Pons (tissue), 1 donor: Measurements from ENCODE around the gene C1QL1.
"Not testable (repeated sequence)": the region's sequence is repeated elsewhere in the genome, so short reads cannot be mapped to it uniquely, and the experiment has no call there.

Experiments
- DNase-seq: peaks from one replicate; pipeline ENCODE4 v3.0.0-alpha.2; 2016; ENCODE audit warnings: low spot score

The C1QL1 gene

DNA sequence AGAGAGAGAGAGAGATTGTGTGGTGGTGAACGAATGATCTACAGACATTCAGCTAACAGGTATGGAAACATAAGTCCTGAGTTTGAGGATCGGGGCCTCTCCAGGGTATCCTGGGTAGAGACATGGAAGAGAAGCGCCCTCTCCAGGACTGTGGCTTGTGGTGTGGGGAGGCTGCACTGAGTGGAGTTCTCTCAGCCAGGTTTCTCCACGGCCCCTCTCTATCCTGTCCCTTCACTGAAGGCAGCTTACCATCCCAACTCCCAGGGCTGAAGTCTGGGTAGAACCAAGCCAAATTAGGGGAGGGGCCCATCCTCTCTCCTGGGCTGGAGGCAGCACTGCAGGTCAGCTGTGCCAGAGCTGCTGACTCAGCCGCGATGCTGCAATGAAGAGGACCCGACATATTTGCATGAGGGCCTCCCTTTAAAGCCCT is 6.2 kb downstream of the C1QL1 start:
- DNase-seq, result no peak

DNA sequence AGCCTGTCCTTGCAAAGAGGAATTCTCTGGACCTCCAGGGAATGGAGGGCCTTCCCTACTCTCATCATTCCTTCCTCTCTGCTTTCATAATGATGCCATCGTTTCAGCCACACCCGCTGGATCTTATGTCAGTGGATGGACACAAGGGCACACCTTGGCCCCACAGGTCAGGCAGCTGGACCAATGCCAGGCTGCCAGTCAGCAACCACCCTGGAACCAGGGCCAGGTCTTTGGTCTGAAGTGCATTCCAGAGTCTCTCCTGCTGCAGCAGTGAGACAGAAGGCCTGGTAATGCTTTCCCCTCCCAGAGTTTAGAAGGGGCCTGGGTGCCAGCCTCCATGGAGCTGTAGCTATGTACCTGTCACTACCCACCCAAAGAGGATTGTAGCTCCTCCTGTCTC is 7.4 kb downstream of the C1QL1 start:
- DNase-seq, result no peak

DNA sequence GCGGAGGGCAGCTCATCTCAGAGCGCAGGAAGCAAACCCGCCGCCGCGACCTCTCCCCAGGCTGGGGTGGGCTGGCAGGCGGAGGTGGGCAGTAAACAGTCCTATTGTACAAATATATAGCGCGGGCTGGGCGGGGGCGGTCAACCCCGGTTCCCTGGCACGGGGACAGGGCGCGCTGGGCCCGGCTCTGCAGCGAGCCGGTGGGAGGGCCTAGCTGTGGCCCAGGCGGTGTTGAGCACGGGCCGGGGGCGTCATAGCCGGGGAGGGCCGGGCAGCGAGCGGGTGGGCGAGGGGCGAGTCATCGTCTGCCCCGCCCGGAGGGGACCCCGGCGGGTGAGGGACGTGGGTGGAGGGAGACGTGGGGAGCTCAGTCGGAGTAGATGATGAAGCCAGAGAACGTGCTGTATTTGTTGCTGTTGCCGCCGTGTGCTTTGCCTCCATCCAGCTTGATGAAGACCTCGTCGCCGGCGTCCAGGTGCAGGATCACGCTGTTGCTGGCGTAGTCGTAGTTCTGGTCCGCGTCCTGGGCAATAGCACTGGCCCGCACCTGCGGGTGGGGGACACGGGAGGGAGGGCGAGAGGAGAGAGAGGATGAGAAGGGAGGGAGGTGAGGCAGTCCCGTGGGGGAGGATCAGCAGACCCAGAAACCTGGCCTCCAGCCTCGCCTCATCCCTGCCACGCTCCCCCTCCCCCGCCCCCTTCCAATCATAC is 8.1 kb downstream of the C1QL1 start:
- no peak for DNase-seq

DNA sequence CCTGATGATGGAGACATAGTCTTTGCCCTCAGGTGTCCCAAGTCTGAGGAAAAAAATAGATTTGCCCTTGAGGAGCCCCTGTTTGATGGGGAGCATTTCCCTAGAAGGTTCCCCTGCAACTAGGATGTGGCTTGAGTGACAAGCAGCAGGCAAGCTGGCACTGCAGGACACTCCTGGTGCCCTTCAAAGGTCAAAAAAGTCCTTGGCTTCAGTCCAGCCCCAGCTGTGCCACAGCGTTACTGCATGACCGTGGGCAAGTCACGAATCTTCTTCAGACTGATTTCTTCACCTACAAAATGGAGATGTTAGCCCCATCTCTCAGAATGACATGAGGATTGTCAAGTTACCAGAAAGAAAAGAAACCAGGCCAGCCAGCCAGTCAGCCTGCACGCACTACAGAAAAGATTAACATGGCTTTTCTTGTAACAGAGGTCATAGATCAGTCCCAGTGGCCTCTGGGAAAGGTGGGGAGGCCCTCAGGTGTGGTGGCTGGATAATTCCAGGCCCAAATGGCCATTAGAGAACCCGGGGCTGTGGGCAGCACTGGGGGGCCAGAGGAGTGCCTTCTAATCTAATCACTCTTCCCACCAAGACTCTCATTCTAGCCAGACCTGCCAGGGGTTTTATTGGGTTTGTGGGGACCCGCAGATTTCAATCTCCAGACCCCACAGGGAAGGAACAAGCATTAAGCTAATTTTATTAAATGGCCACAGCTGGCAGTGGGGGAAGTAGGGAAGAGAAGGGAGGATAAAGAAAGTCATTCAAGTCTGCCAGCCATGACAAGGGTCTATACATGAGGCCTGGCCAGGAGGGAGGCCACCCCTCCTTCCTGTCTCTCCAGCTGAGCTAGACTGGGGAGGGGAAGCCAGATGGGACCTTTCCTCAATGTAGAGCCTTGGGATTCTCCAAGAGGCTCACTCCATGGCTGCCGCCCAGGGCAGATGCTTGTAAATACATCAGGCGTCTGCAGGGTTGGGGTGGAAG is 10.8 kb downstream of the C1QL1 start:
- peak; percentile 73 for DNase-seq

DNA sequence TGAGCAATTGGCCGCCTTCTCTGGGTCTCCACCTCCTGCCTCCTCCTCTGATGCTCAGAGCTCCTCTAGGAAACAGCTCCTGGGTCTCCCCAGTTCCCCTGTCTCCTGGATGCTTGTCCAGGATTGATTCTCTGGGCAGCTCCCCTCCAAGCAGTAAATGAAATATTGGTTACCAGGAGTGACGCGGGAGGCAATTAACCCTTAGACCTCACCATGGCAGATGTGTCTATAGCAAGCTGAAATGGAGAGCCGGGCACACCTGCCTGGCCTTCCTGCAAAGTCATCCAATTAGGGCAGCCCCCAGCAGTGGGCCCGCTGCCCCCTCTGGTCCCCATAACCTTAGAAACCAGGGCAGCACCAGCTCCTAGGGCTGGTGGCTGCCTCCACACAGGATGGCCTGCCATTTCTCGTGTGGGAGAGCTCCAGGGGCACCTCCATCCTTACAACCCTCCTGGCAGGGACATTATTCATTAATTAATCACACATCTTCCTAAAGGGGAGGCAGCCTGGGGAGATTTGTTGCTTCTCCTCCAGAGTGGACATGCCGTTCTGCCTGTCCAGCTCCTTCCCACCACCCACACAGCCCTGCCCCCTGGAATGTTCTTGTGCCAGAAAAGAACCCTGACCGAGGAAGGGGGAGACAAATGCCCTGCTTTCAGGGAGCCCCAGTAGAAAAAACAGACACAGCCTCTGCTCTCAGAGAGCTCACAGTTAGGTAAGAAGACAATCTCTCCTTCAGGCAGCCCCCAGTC is 12.3 kb downstream of the C1QL1 start:
- no peak for DNase-seq

DNA sequence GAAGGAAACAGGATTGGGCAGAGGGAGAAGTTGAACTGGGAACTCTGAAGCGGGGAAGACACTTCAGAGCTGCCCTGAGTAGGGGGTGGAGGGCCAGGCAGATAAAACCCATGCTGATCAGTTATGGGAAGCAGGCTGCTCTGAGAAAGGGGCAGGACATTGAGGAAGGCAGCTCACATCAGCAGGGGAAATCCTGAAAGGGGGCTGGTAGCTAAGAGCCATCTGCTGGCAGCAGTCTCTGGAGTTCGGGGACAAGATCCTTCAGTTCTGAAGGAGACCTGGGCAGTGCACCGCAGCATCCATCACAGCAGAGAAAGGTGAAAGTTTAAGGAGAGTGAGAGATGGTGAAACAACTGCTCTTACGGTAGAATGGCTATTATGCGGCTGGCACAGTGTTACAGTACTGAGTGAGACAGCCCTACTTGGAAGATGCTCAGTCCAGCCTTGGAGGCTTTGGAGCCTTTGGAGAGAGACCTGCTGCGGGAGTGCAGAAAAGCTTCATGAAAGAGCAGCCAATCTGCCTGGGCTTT is 15.1 kb downstream of the C1QL1 start:
- no peak for DNase-seq

DNA sequence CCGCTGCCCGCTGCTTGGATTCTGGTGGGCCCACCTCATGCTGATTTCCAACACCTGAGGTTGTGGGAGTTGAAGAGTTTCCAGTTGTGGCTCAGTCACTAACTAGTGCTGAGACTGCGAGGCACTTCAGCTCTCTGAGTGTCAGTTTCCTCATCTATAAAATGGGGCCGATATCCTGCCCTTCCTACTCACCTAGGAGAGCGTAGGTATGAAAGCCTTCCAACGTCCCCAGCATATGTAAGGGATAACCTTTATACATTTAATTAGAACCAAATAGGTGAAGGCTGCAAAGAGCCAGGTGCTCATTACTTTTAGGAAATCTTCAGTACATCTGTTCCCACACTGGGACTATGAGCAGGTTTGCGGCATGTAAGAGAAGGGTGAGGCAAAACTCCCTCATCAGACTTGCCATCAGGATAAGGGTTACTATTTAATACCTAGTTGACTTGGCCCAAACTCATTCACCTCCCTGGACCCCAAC is 19.7 kb downstream of the C1QL1 start:
- no peak for DNase-seq

DNA sequence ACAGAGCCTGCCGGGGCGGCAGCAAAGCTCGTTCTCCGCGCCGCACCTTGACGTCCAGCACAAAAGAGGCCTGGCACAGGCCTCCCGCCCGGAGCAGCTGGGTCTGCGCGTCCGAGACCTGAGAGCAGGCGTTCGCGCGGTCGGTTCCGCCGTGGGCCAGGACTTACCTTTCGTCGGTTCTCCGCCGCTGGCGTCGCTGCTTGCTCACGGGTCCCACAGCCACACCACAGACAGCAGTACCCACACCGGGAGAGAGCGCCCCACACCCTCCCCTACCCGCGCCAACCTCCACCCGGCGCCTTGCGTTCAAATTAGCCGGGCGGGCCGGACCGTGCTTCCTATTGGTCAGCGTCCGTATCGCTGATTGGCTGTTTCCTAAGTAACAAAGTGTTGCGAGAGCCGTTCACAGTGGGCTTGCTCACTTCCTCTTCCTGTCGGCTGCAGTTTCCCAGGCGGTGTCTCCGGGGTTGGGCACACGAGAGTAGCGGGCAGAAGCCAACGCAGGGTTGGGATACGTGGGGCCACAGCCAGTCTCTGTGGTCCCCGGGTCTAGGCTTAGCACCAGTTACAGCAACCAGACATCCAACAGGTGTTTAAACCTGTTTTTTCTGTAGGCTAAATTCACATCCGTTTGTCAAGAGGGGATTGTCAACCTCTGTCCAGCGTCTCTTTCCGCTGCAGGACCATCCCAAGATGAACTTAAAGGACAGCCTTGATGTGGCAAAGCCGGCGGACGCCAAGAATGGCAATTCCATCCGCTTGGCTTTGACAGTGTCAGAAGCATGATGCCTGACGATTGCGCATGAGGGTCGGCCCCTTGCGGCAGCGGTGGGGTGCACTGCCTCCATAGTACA is 20.4 kb downstream of the C1QL1 start, which contains the start of gene KIF18B:
KIF18B (minus strand) TSS at position 313 of the 854 bp plus-strand sequence. CDS start 11,429 bp downstream, outside the sequence.
- DNase-seq, result peak; percentile 89

DNA sequence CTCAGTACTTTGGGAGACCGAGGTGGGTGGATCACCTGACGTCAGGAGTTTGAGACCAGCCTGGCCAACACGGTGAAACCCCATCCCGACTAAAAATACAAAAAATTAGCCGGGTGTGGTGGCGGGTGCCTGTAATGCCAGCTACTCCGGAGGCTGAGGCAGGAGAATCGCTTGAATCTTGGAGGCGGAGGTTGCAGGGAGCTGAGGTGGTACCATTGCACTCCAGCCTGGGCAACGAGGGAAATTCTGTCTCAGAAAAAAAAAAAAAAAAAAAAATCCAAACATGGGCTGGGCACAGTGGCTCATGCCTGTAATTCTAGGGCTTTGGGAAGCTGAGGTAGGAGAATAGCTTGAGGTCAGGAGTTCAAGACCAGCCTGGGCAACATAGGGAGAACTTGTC is 22.5 kb downstream of the C1QL1 start:
- DNase-seq, result not testable (repeated sequence)

DNA sequence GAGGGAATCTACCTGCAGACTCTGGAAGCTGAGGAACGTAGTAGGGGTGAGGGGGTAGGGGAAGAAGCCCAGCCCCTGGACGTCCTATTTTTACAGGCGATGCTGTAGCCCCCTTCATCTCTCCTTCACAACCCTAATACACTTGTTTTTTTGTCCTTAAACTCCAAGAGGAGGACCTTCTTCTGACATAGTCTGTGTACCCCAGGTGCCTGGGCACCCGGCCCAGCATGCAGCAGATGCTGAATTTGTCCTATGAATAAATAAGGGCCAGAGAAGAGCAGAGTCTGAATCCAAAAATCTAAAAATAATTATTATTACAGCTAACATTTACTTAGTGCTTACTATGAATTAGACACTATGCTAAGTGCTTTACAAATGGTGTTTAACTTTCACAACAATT is 25.6 kb downstream of the C1QL1 start:
- no peak for DNase-seq

DNA sequence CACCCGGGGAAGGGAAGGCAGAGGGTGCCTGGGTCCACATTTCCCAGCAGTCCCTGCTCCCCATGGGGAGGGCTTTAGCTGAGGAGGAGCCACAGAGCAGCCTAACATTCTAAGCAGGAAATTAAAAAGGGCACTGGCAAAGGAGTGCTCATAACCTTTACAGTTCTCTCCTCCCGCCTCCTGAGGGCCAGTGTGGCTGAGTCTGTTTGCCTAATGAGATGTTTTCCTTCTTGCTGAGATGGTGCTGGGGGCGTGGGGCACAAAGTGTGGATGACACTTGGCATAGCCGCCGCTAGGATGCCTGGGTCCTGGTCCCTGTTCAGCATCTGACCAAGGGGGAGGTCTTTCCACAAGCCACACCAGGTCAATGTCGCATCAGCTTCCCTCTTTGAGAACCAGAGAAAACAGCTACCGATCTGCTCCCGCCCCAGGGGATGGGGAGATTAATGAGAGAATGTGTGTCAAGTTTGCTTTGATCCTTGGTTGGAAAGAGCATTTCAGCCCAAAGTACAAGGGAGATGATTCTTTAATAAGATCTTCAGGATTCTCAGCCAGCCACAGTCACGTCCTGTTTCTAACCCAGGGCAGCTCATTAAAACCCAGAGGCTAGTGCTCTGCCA is 26.3 kb downstream of the C1QL1 start:
- no peak for DNase-seq

DNA sequence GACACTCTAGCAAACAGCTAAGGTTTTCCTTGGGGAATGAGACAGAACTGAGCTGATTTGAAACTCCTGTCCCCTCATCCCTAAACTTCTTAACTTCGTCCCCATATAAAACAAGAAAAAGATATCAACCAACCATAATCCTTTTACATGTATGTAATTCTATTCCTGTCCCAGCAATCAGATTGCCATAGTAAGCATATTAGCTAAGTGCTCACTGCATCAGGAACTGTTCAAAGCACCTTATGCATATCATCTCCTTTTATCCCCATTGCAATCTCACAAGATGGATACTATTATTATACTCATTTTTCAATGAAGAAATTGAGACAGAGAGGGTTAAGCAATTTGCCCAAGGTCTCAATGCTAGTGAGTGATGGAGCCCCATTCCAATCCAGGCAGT is 27.3 kb downstream of the C1QL1 start:
- DNase-seq, result no peak

DNA sequence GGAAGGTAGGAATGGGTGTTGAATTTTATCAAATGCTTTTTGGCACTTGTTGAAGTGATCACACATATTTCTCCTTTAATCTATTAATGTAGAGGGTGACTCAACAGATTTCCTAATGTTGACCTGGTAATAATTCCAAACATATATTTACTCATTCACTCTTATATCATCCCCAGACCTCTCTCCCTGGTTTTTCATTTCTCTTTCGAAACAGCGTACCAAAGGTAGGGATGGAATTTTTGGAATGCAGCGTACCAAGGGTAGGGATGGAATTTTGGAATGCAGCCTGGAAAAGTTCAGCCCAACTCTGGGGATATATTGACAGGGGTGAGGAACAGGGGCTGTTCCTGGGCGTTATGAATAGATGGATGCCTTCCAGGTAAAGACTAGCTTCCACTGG is 27.8 kb downstream of the C1QL1 start:
- DNase-seq, result no peak

DNA sequence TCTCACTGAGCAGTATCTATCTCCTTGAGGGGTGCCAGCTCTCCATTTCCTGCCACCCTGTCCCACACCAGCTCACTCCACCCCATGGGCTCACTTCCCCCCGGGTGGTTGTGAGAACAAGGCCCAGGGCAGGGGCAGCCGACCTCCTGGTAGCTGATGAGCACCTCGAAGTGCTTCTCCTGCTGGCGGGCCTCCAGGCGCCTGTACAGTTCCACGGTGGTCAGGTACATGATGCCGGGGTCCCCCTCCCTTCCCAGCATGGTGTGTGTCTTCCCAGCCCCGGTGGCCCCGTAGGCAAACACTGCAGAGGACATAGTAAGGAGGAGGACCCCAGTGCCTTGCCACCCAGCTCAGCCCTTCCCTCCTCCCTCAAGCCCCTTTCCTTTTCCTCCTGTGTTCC is 33.0 kb downstream of the C1QL1 start:
- DNase-seq, result no peak

DNA sequence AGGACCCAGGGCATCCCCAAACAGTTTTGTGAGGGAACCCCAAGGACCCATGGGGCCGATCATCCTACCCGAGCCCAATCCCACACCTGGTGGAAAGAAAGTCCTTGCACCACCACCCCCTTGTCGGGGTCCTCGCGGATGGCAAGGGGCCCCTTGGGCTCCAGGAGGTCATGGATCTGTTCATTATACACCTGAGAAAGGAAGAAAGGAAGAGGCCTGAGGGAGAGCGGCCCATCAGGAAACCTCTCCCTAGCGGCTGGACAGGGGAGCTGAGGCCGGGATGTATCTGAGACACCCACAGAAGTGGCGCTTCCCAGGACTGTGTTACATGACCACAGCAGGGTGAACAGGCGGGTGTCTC is 33.4 kb downstream of the C1QL1 start:
- no peak for DNase-seq

DNA sequence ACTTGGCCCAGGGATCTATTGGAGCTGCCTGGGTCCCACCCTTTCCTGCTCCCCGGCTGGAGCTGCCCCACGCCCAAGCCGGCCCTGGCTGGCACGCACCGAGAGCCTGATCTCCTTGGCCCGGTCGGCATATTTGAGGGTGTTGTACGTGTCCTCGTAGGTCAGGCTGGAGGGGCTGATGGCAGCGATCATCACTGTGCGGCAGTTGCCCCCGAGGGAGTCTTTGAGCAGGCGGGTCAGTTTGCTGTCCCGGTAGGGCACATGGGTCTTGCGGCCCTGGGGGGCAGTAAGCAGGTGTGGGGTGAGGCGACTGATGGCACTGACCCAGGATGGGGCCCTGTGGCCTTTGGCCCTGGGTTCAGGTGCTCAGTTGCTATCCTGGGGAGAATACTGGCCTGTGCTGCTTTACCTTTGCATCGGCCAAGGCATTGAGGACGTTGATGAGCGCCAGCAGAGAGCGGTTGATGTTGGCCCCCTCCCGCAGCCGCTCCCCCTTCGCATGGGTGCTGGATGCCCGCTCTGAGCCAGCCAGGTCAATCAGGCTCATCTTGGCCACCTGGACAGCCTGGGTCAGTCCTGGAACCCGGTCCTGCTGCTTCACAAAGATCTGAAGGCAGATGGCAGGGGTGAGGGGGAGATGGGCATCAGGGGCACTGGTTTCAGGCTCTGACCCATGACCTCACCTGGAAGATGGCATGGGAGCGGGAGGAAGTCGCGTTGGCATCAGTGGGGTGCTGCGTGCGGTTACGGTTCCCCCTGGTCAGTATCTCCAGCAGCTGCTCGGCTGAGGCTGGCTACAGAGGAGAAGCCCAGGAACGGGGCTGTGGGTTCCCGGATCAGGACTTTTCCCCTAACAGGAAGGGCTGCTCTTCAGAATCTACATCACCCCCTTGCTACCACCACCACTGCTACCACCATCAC is 34.0 kb downstream of the C1QL1 start:
- no peak for DNase-seq

DNA sequence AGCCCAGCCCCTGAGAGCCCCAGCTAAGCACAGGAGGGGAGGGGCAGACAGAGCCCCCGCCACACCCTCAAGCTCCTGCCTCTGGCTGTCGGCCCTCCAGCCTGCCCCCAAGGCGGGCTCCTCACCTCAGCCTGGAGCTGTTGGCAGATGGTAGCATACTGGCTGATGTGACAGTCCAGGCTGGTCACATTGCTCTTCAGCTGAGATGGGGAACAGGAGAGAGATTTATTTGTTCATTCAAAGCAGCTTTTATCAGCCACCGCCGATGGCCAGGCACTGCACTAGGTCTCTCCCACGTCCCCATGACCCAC is 35.4 kb downstream of the C1QL1 start:
- DNase-seq, result no peak

DNA sequence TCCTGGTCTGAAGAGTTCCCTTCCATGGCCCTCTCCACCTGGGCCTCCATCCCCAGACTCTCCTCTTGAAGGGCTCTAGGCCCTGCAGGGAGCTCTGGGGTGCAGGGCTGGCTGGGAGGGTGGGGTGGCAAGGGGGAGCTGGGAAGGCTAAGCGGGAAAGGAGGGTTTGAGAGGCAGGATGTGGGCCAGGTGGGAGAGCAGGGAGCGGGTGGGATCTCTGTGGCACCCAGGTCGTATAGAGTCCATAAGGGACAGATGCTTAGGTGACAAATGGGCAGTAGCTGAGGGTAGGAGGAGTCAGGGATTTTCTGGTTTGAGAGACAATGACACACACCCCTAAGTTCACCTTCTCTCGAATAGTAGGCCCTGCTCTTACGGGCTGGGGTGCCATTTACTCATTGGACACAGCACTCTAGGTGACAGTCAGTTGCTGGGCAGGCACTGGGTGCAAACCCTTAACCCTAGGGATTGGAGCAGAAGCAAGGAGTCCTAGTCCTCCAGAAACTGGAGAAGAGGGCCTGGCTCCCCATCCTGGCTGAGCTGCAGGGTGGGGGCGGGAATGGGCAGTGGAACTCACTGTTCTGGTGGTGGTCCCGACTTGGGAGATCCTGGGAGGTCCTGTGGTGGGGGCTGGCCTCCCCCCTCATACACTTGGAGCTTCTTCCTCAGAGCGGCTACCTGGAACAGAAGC is 35.9 kb downstream of the C1QL1 start:
- no peak for DNase-seq

DNA sequence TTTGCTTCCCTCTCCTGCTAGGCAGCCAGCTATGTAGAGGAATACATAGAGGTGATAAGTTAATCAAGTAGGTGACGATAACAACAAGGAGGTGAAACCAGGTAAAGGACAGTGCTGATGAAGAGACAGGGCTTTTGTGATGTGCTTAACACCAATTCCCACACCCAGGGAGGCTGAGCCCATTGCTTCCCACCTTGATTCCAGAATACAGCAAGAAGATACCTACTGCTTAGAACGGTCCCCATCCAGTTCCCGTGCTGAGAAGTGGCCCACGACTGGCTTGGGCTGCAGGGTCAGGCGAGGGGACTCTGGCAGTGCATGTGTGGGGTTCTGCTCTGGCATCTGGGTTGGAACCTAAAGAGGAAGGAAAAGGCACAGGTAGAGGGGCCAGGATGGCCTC is 36.7 kb downstream of the C1QL1 start:
- no peak for DNase-seq
